KMS-11 (cell line): ENCODE results near the gene EXOC4.

ENCODE experiments used
- H2AFZ ChIP-seq: fragments of 200-600 bp; sonication (generic); 2 replicates; pipeline ENCODE4 v1.6.1; 2016; ENCODE audit warnings: antibody characterized with exemption, mixed run types, low read depth
- H3K27ac ChIP-seq: fragments of 200-600 bp; sonication (generic); 2 replicates; pipeline ENCODE4 v1.6.1; 2016; ENCODE audit warnings: mild to moderate bottlenecking, mixed run types
- H3K27me3 ChIP-seq: fragments of 200-600 bp; sonication (generic); 2 replicates; pipeline ENCODE4 v1.6.1; 2017; ENCODE audit warnings: mild to moderate bottlenecking, low read depth, mixed run types, moderate library complexity; ENCODE audit not compliant: insufficient read depth
- H3K36me3 ChIP-seq: fragments of 200-600 bp; sonication (generic); 2 replicates; pipeline ENCODE4 v1.6.1; 2017; ENCODE audit warnings: mild to moderate bottlenecking, mixed run types; ENCODE audit not compliant: insufficient read depth
- H3K4me1 ChIP-seq: fragments of 200-600 bp; sonication (generic); 2 replicates; pipeline ENCODE4 v1.6.1; 2016; ENCODE audit warnings: mild to moderate bottlenecking, low read depth, mixed run types; ENCODE audit not compliant: poor library complexity, severe bottlenecking
- H3K4me2 ChIP-seq: fragments of 200-600 bp; sonication (generic); 2 replicates; pipeline ENCODE4 v1.7.0; 2016; ENCODE audit warnings: mild to moderate bottlenecking, mixed run types
- H3K4me3 ChIP-seq: fragments of 200-600 bp; sonication (generic); IDR thresholded peaks from 2 replicates; pipeline ENCODE4 v1.6.1; 2017; ENCODE audit warnings: low read depth, low read length, mixed read lengths; ENCODE audit not compliant: insufficient read depth
- H3K79me2 ChIP-seq: fragments of 200-600 bp; sonication (generic); 2 replicates; pipeline ENCODE4 v1.6.1; 2016; ENCODE audit warnings: low read depth, mixed run types; ENCODE audit not compliant: insufficient read depth
- H3K9ac ChIP-seq: fragments of 200-600 bp; sonication (generic); 2 replicates; pipeline ENCODE4 v1.6.1; 2016; ENCODE audit warnings: mild to moderate bottlenecking, mixed run types
- H4K20me1 ChIP-seq: fragments of 200-600 bp; sonication (generic); 2 replicates; pipeline ENCODE4 v1.6.1; 2016; ENCODE audit warnings: mild to moderate bottlenecking, mixed run types; ENCODE audit not compliant: insufficient read depth
- CTCF ChIP-seq: fragments of 200-600 bp; sonication (generic); conservative IDR thresholded peaks from 2 replicates; pipeline ENCODE4 v1.6.1; 2017; ENCODE audit warnings: low read depth, mild to moderate bottlenecking, antibody characterized with exemption, low read length, moderate library complexity, mixed read lengths

The EXOC4 gene

GRCh38 chr7:133290041-133290440 is 37.2 kb downstream of the EXOC4 start:
- no peak overlapping the region for H3K27ac ChIP-seq
- H3K4me3 ChIP-seq = no peak overlapping the region

GRCh38 chr7:133290676-133291333 is 37.9 kb downstream of the EXOC4 start:
- H3K9ac ChIP-seq = no peak overlapping the region
- H3K4me3 ChIP-seq = no peak overlapping the region
- no peaks in the 10 kb centered on the region for H3K27me3 ChIP-seq
- H4K20me1 ChIP-seq = no peaks in the 10 kb centered on the region
- H3K27ac ChIP-seq = no peak overlapping the region
- H2AFZ ChIP-seq = no peak overlapping the region
- no peak for TF ChIP-seq CTCF
- H3K79me2 ChIP-seq = no peaks in the 10 kb centered on the region
- no peaks in the 10 kb centered on the region for H3K4me1 ChIP-seq
- H3K36me3 ChIP-seq = no peaks in the 10 kb centered on the region; the same call in 1 of the 2 replicates
- H3K4me2 ChIP-seq = no peak overlapping the region

More at GRCh38 chr7:133290041-133290440, 37.2 kb downstream of the EXOC4 start:
- Histone ChIP-seq H3K4me2 (no peak overlapping the region), H2AFZ (no peak overlapping the region), H3K9ac (no peak overlapping the region), H4K20me1 (no peaks in the 10 kb centered on the region), H3K4me1 (no peaks in the 10 kb centered on the region), H3K36me3 (no peaks in the 10 kb centered on the region; the same call in 1 of the 2 replicates), H3K27me3 (no peaks in the 10 kb centered on the region), H3K79me2 (no peaks in the 10 kb centered on the region)
- no peak for TF ChIP-seq CTCF

GRCh38 chr7:133292631-133293030 is 39.8 kb downstream of the EXOC4 start:
- Histone ChIP-seq H3K9ac (no peak overlapping the region), H3K79me2 (no peaks in the 10 kb centered on the region), H4K20me1 (no peaks in the 10 kb centered on the region), H3K4me2 (no peak overlapping the region), H3K36me3 (no peaks in the 10 kb centered on the region; the same call in 1 of the 2 replicates), H3K27ac (no peak overlapping the region), H2AFZ (no peak overlapping the region), H3K27me3 (no peaks in the 10 kb centered on the region), H3K4me1 (no peaks in the 10 kb centered on the region), H3K4me3 (no peak overlapping the region)
- TF ChIP-seq CTCF = no peak

GRCh38 chr7:133293384-133294160 is 40.7 kb downstream of the EXOC4 start:
- no peak overlapping the region for H3K9ac ChIP-seq
- no peaks in the 10 kb centered on the region for H3K79me2 ChIP-seq
- no peaks in the 10 kb centered on the region for H4K20me1 ChIP-seq
- no peak overlapping the region for H3K4me2 ChIP-seq
- H3K4me3 ChIP-seq = no peak overlapping the region
- no peaks in the 10 kb centered on the region; the same call in 1 of the 2 replicates for H3K36me3 ChIP-seq
- H3K27ac ChIP-seq = no peak overlapping the region
- TF ChIP-seq CTCF = no peak
- no peaks in the 10 kb centered on the region for H3K4me1 ChIP-seq
- H2AFZ ChIP-seq = no peak overlapping the region
- no peaks in the 10 kb centered on the region for H3K27me3 ChIP-seq
